IPS DF 4.7 (cell line): ENCODE results near the gene PKMYT1.
"Not testable (repeated sequence)": the region's sequence is repeated elsewhere in the genome, so short reads cannot be mapped to it uniquely, and the experiment has no call there.

Experiments used
- DNase-seq: peaks from one replicate; pipeline ENCODE4 v3.0.0-alpha.2; 2013; ENCODE audit warnings: low spot score; ENCODE audit errors: extremely low read depth

PKMYT1 gene

GRCh38 chr16:2962334-2963073, 17.7 kb downstream of the PKMYT1 start:
- no peak for DNase-seq

- no peak for DNase-seq
These were observed 19.8 kb downstream of the PKMYT1 start for GRCh38 chr16:2960183-2961010.

GRCh38 chr16:2959206-2959605, 21.0 kb downstream of the PKMYT1 start:
- DNase-seq, result no peak

- no peak for DNase-seq
These were observed 23.7 kb downstream of the PKMYT1 start for GRCh38 chr16:2956579-2956956.

- no peak for DNase-seq
These were observed 24.3 kb downstream of the PKMYT1 start for GRCh38 chr16:2955779-2956578.

GRCh38 chr16:2955438-2955778, 24.8 kb downstream of the PKMYT1 start:
- DNase-seq, result no peak

GRCh38 chr16:2954656-2955381, 25.4 kb downstream of the PKMYT1 start:
- DNase-seq, result no peak

- no peak for DNase-seq
These were observed 26.3 kb downstream of the PKMYT1 start for GRCh38 chr16:2953706-2954627.

GRCh38 chr16:2952679-2953078, 27.6 kb downstream of the PKMYT1 start:
- DNase-seq, result no peak

GRCh38 chr16:2950773-2951172, 29.5 kb downstream of the PKMYT1 start:
- DNase-seq, result no peak

- DNase-seq, result no peak
These were observed 29.9 kb downstream of the PKMYT1 start for GRCh38 chr16:2950353-2950724.

GRCh38 chr16:2949705-2950352, 30.4 kb downstream of the PKMYT1 start:
- no peak for DNase-seq

- DNase-seq, result no peak
These were observed 31.2 kb downstream of the PKMYT1 start for GRCh38 chr16:2948807-2949704.

- no peak for DNase-seq
These were observed 33.6 kb downstream of the PKMYT1 start for GRCh38 chr16:2946649-2947048.

GRCh38 chr16:2943716-2944115, 36.5 kb downstream of the PKMYT1 start:
- DNase-seq, result not testable (repeated sequence)

- DNase-seq, result no peak
These were observed 38.2 kb downstream of the PKMYT1 start for GRCh38 chr16:2942045-2942444.

GRCh38 chr16:2939968-2940367, 40.3 kb downstream of the PKMYT1 start:
- no peak for DNase-seq

- DNase-seq, result no peak
These were observed 42.0 kb downstream of the PKMYT1 start for GRCh38 chr16:2938206-2938605.

GRCh38 chr16:2937170-2937569, 43.1 kb downstream of the PKMYT1 start:
- no peak for DNase-seq
